Measurements from ENCODE around the gene PTDSS2. TPM values are rescaled to one million over a fixed set of nuclear protein-coding genes. Genes with fewer than 3 reads are reported as not detected.
A peak's percentile ranks its signal among the peaks of the same experiment; 100 is the strongest.
"Not testable (repeated sequence)": the region's sequence is repeated elsewhere in the genome, so short reads cannot be mapped to it uniquely, and the experiment has no call there.

PTDSS2 gene
- polyA plus RNA-seq, 4 donors = 9.5 to 20.3 (median 15.4) TPM

DNA sequence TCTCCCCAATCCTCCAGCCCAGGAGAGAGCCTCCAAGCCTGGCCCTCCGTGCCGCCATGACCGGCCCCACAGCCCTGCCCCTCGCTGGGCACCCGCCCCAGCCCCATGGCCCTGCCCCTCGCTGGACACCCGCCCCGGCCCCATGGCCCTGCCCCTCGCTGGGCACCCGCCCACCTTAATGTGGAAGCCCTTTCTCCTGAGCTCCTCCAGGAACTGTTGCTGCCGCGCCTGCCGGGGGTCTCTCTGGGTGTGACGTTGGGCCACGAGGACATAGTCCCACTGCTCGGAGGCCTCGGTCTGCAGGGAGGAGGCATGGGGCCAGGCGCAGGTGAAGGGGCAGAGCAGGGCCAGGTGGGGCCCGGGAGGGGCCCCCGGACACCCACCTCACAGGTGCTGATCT is 16.4 kb upstream of the PTDSS2 start:
- Histone ChIP-seq H3K4me3 (ENCODE audit: low read depth in 1 of 3, low read length in 3 of 3) (no peak overlapping the region), H3K27me3 (ENCODE audit: control insufficient read depth in 3 of 3, insufficient read depth in 3 of 3, low read length in 3 of 3) (no peaks in the 10 kb centered on the region), H3K36me3 (ENCODE audit: control insufficient read depth in 3 of 3, insufficient read depth in 2 of 3, low read depth in 1 of 3, low read length in 3 of 3) (peaks cover 0 to 64% (median 7%) of the 10 kb centered on the region in 3 donors), H3K9me3 (ENCODE audit: control insufficient read depth in 2 of 2, insufficient read depth in 1 of 2, low read depth in 1 of 2, low read length in 1 of 2) (peaks cover 0 to 5% of the 10 kb centered on the region in 2 donors), H3K4me1 (ENCODE audit: control insufficient read depth in 3 of 3, insufficient read depth in 2 of 3, low read depth in 1 of 3, low read length in 2 of 3) (no peaks in the 10 kb centered on the region), H3K27ac (ENCODE audit: low read depth in 1 of 3, low read length in 2 of 3) (no peak overlapping the region)
- DNase-seq (no peak), FAIRE-seq (no peak)
- WGBS, 3 donors = 83 to 90% (median 88%) methylated on average over 18 to 20 of the region's 20 CpGs

GRCh38 chr11:434496-434895 is 15.6 kb upstream of the PTDSS2 start:
- Histone ChIP-seq H3K4me1 (ENCODE audit: control insufficient read depth in 3 of 3, insufficient read depth in 2 of 3, low read depth in 1 of 3, low read length in 2 of 3) (no peaks in the 10 kb centered on the region), H3K27ac (ENCODE audit: low read depth in 1 of 3, low read length in 2 of 3) (no peak overlapping the region), H3K9me3 (ENCODE audit: control insufficient read depth in 2 of 2, insufficient read depth in 1 of 2, low read depth in 1 of 2, low read length in 1 of 2) (peaks cover 0 to 5% of the 10 kb centered on the region in 2 donors), H3K36me3 (ENCODE audit: control insufficient read depth in 3 of 3, insufficient read depth in 2 of 3, low read depth in 1 of 3, low read length in 3 of 3) (peaks cover 0 to 65% (median 7%) of the 10 kb centered on the region in 3 donors), H3K27me3 (ENCODE audit: control insufficient read depth in 3 of 3, insufficient read depth in 3 of 3, low read length in 3 of 3) (no peaks in the 10 kb centered on the region), H3K4me3 (ENCODE audit: low read depth in 1 of 3, low read length in 3 of 3) (no peak overlapping the region)
- DNase-seq = no peak
- FAIRE-seq = no peak
- 88 to 92% (median 88%) methylated on average over 16 of the region's 16 CpGs for WGBS, 3 donors

GRCh38 chr11:434999-435740 is 14.9 kb upstream of the PTDSS2 start:
- FAIRE-seq = peak; percentile 67
- H3K9me3 ChIP-seq (ENCODE audit: control insufficient read depth in 2 of 2, insufficient read depth in 1 of 2, low read depth in 1 of 2, low read length in 1 of 2) = not testable (repeated sequence)

DNA sequence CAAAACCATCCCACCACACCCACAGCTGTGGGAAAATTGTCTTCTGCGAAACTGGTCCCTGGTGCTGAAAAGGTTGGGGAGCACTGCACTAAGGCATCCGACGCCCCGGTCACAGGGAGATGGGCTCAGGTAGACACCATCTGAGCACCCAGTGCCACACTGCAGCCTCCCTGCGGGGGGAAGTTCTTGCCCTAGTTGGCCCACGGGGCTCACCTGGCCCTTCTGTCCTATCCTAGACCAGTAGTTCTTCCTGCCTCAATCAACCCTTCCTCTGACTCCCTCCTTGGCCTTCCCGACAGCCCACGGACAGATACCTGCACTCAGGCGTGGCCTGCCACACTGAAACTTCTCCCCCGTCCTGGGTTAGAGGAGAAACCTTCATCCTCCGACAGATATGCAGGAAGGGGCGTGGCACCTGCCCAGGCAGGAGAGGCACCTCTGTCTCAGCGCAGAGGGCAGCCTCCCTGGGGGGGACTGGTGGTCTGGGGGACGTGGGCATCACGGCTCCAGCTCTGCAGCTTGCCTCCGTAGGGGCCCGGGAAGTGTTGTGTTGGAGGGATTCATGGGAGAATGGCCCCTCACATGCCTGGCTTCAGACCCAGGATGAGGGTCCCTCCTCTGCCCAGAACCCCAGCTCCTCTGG is 12.7 kb upstream of the PTDSS2 start:
- H3K27me3 ChIP-seq (ENCODE audit: control insufficient read depth in 3 of 3, insufficient read depth in 3 of 3, low read length in 3 of 3) = no peaks in the 10 kb centered on the region
- DNase-seq (no peak), FAIRE-seq (no peak)
- peaks cover 0 to 12% (median 0%) of the 10 kb centered on the region in 3 donors for H3K4me1 ChIP-seq (ENCODE audit: control insufficient read depth in 3 of 3, insufficient read depth in 2 of 3, low read depth in 1 of 3, low read length in 2 of 3)
- H3K9me3 ChIP-seq (ENCODE audit: control insufficient read depth in 2 of 2, insufficient read depth in 1 of 2, low read depth in 1 of 2, low read length in 1 of 2) = peaks cover 0 to 5% of the 10 kb centered on the region in 2 donors
- WGBS, 3 donors = 68 to 80% (median 77%) methylated on average over 15 to 17 of the region's 17 CpGs
- H3K4me3 ChIP-seq (ENCODE audit: low read depth in 1 of 3, low read length in 3 of 3) = no peak overlapping the region
- H3K36me3 ChIP-seq (ENCODE audit: control insufficient read depth in 3 of 3, insufficient read depth in 2 of 3, low read depth in 1 of 3, low read length in 3 of 3) = peaks cover 0 to 59% (median 4%) of the 10 kb centered on the region in 3 donors
- H3K27ac ChIP-seq (ENCODE audit: low read depth in 1 of 3, low read length in 2 of 3) = no peak overlapping the region

More at GRCh38 chr11:434999-435740, 14.9 kb upstream of the PTDSS2 start:
- H3K27me3 ChIP-seq (ENCODE audit: control insufficient read depth in 3 of 3, insufficient read depth in 3 of 3, low read length in 3 of 3); H3K27ac ChIP-seq (ENCODE audit: low read depth in 1 of 3, low read length in 2 of 3); H3K4me3 ChIP-seq (ENCODE audit: low read depth in 1 of 3, low read length in 3 of 3); DNase-seq; H3K4me1 ChIP-seq (ENCODE audit: control insufficient read depth in 3 of 3, insufficient read depth in 2 of 3, low read depth in 1 of 3, low read length in 2 of 3): not testable (repeated sequence)
- WGBS, 3 donors = 96 to 100% (median 98%) methylated on average over 1 of the region's 1 CpG
- peaks cover 0 to 66% (median 7%) of the 10 kb centered on the region in 3 donors for H3K36me3 ChIP-seq (ENCODE audit: control insufficient read depth in 3 of 3, insufficient read depth in 2 of 3, low read depth in 1 of 3, low read length in 3 of 3)

DNA sequence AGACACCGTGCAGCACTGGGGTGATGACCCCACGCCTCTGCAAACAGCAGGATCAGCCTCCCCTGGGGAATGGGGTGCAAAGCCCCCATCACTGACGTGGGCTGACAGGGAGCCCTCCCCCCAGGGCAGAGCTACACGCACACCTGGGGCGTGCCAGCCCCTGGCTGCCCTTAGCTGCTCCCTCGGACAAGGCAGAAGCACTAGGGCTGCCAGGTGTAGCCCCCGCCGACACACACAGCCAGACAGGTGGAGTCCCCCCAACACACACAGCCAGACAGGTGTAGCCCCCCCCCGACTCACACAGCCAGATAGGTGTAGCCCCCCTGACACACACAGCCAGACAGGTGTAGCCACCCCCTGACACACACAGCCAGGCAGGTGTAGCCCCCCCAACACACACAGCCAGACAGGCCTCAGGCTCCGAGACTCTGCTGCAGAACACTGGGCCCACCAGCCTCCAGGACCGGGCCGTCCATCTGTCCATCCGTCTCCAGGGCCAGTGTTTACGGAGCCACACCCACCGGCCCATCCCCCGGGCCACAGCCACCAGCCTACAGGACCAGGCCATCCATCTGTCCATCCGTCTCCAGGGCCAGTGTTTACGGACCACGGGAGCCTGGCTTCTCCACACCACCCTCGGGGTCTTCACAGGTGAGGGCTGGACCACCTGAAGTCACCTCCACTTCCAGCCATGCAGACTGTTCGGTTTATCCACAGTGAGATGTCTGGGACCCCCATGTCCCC is 11.8 kb upstream of the PTDSS2 start:
- Histone ChIP-seq H3K4me1 (ENCODE audit: control insufficient read depth in 3 of 3, insufficient read depth in 2 of 3, low read depth in 1 of 3, low read length in 2 of 3) (peaks cover 0 to 21% (median 3%) of the 10 kb centered on the region in 3 donors), H3K36me3 (ENCODE audit: control insufficient read depth in 3 of 3, insufficient read depth in 2 of 3, low read depth in 1 of 3, low read length in 3 of 3) (peaks cover 0 to 49% (median 0%) of the 10 kb centered on the region in 3 donors), H3K4me3 (ENCODE audit: low read depth in 1 of 3, low read length in 3 of 3) (no peak overlapping the region), H3K27me3 (ENCODE audit: control insufficient read depth in 3 of 3, insufficient read depth in 3 of 3, low read length in 3 of 3) (no peaks in the 10 kb centered on the region), H3K27ac (ENCODE audit: low read depth in 1 of 3, low read length in 2 of 3) (no peak overlapping the region), H3K9me3 (ENCODE audit: control insufficient read depth in 2 of 2, insufficient read depth in 1 of 2, low read depth in 1 of 2, low read length in 1 of 2) (peaks cover 0 to 5% of the 10 kb centered on the region in 2 donors)
- 84 to 87% (median 84%) methylated on average over 21 of the region's 21 CpGs for WGBS, 3 donors
- FAIRE-seq = no peak
- DNase-seq = no peak

DNA sequence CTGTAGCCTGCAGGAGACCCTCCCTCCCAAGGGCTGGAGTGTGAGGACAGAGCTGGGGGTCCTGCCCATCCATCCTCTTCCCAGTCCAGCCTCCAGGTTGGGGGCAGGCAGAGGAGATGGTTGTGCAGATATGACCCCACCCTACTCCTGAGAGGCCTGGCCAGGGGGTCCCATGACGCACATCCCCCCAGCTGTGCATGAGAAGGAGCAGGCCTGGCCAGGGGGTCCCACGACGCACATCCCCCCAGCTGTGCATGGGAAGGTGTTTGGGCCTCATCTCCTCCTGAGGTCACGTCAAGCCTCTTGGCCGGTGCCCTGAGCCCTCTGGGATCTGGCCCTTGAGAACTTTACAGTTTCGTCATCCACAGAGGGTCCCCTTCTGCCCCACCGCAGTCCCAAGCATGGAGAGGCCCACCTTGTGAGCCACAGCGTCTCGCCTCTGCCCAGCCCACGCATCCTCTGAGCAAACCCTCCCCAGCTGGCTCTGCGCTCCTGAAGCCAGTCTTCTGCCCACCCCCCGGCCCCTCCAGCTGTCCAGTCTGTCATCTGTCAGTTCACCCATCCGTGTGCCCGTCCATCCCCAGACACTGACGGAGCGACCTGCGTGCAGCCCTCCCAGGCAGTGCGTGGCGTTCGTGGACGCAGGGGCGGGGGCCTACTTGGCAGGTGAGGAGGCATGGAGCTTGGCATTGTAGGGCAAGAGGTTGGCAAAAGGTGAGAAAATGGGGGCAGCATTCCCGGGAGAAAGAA is 10.6 kb upstream of the PTDSS2 start:
- 78 to 83% (median 79%) methylated on average over 23 of the region's 23 CpGs for WGBS, 3 donors
- no peak for DNase-seq
- peaks cover 0 to 33% (median 3%) of the 10 kb centered on the region in 3 donors for H3K4me1 ChIP-seq (ENCODE audit: control insufficient read depth in 3 of 3, insufficient read depth in 2 of 3, low read depth in 1 of 3, low read length in 2 of 3)
- H3K36me3 ChIP-seq (ENCODE audit: control insufficient read depth in 3 of 3, insufficient read depth in 2 of 3, low read depth in 1 of 3, low read length in 3 of 3) = peaks cover 0 to 38% (median 0%) of the 10 kb centered on the region in 3 donors
- H3K27me3 ChIP-seq (ENCODE audit: control insufficient read depth in 3 of 3, insufficient read depth in 3 of 3, low read length in 3 of 3) = no peaks in the 10 kb centered on the region
- FAIRE-seq = no peak
- H3K9me3 ChIP-seq (ENCODE audit: control insufficient read depth in 2 of 2, insufficient read depth in 1 of 2, low read depth in 1 of 2, low read length in 1 of 2) = peaks cover 0 to 5% of the 10 kb centered on the region in 2 donors
- peak overlapping the region in 1 of 3 donors; percentile 7 for H3K4me3 ChIP-seq (ENCODE audit: low read depth in 1 of 3, low read length in 3 of 3)
- no peak overlapping the region for H3K27ac ChIP-seq (ENCODE audit: low read depth in 1 of 3, low read length in 2 of 3)

DNA sequence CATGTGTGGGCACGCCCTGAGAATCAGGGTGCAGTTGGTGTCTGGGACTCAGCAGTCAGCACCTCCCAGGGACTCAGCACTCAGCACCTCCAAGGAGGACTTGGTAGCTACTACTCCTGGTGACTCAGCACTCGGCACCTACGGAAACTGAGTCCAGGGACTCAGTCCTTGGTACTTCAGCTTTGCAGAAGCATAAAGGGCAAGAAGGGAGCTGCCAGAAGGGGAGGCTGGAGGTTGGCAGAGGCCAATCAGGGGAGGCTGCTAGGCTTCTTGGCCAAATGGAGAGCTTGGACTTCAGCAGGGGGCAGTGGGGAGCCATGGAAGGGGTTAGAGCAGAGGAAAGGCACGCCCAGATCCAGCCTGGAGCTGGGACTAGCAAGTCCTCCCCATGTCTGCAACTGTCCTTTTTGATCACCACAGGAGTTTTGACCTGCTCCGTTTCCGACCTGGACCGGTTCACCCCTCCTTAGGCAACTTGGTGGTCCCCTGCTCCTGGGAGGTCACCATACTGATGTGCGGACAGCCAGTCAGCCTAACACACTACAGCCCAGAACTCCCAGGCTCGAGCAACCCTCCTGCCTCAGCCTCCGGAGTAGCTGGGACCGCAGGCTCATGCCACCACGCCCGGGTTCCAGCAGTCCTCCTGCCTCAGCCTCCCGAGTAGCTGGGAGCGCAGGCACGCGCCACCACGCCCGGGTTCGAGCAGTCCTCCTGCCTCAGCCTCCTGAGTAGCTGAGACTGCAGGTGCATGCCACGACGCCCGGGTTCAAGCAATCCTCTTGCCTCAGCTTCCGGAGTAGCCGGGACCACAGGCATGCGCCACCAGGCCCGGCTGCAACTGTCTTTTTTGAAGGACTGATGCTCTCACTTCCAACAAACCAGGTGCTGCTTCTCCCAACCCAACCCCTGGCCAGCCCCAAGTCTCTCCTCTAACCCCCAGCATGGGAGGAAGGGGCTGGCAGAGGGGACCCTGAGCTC is 9.7 kb upstream of the PTDSS2 start:
- peak overlapping the region in 2 of 3 donors; percentile 39 to 63 for H3K27ac ChIP-seq (ENCODE audit: low read depth in 1 of 3, low read length in 2 of 3)
- H3K27me3 ChIP-seq (ENCODE audit: control insufficient read depth in 3 of 3, insufficient read depth in 3 of 3, low read length in 3 of 3) = no peaks in the 10 kb centered on the region
- peaks cover 0 to 34% (median 0%) of the 10 kb centered on the region in 3 donors for H3K36me3 ChIP-seq (ENCODE audit: control insufficient read depth in 3 of 3, insufficient read depth in 2 of 3, low read depth in 1 of 3, low read length in 3 of 3)
- peaks cover 0 to 5% of the 10 kb centered on the region in 2 donors for H3K9me3 ChIP-seq (ENCODE audit: control insufficient read depth in 2 of 2, insufficient read depth in 1 of 2, low read depth in 1 of 2, low read length in 1 of 2)
- peaks cover 0 to 40% (median 3%) of the 10 kb centered on the region in 3 donors for H3K4me1 ChIP-seq (ENCODE audit: control insufficient read depth in 3 of 3, insufficient read depth in 2 of 3, low read depth in 1 of 3, low read length in 2 of 3)
- WGBS, 3 donors = 22 to 74% (median 55%) methylated on average over 27 of the region's 27 CpGs
- DNase-seq (peak; percentile 68 to 84), FAIRE-seq (no peak)
- H3K4me3 ChIP-seq (ENCODE audit: low read depth in 1 of 3, low read length in 3 of 3) = peak overlapping the region in 2 of 3 donors; percentile 69 to 85
